Ovary (tissue), 9 donors: ENCODE data around the gene RFX4. TPM values are rescaled to one million over a fixed set of nuclear protein-coding genes. Genes with fewer than 3 reads are reported as not detected.

Experiments
- DNase-seq, 5 donors: peaks; one replicate each; pipeline ENCODE4 v3.0.0-alpha.2; 2019 to 2020
- H3K27ac ChIP-seq, 2 donors: fragments of 200-600 bp; one replicate each; pipeline versions ENCODE4 v1.5.1 to v1.8.0; 2019 to 2022
- H3K27me3 ChIP-seq: fragments of 200-600 bp; one replicate; pipeline ENCODE4 v1.8.0; 2022
- H3K36me3 ChIP-seq: fragments of 200-600 bp; sonication (generic); one replicate; pipeline ENCODE4 v1.5.1; 2019
- H3K4me1 ChIP-seq: one replicate; pipeline ENCODE4 v1.8.1; 2013; ENCODE audit warnings: mild to moderate bottlenecking, moderate library complexity; ENCODE audit not compliant: insufficient read depth
- H3K4me3 ChIP-seq: fragments of 200-600 bp; sonication (generic); one replicate; pipeline ENCODE4 v1.5.1; 2017
- H3K9me3 ChIP-seq, 2 donors: fragments of 200-600 bp in 1 of 2; sonication (generic) in 1 of 2; one replicate each; pipeline versions ENCODE4 v1.5.1 to v1.8.1; 2013 to 2019; ENCODE audit warnings: mild to moderate bottlenecking in 1 of 2, moderate library complexity in 1 of 2
- EP300 ChIP-seq: sonication (generic); formaldehyde crosslinking; IDR thresholded peaks from one replicate; pipeline ENCODE4 v1.6.1; 2017; ENCODE audit warnings: antibody characterized with exemption
- POLR2A ChIP-seq: fragments of 450-650 bp; IDR thresholded peaks from one replicate; pipeline ENCODE4 v1.6.1; 2017; ENCODE audit warnings: antibody characterized with exemption, mild to moderate bottlenecking, moderate library complexity
- WGBS, 3 donors: extraction: QIAGEN DNeasy Blood & Tissue Kit in 1 of 3; methylation state at CpG; one replicate each; pipeline versions ENCODE4 v1.1.5 to v1.1.7; 2013 to 2017; 5-methylcytosine and 5-hydroxymethylcytosine counted together
- intact Hi-C, 4 donors: fragments of 100-400 bp; cut with DNase I; formaldehyde crosslinking; loops; one replicate each; pipeline versions ENCODE4 v1.11.0 to v1.15.1; 2022 to 2023
- polyA plus RNA-seq, 2 donors: library from polyadenylated mRNA; stranded (reverse); fragments of 200-250 nt in 1 of 2; fragments of 350-450 nt in 1 of 2; fragmentation: Illumina TruSeq in 1 of 2; extraction: RNeasy Lipid Tissue Mini Kit (QIAGEN cat#74804) in 1 of 2; gene quantifications; one replicate each; pipeline ENCODE4 v1.2.3, GENCODE V29; 2013 to 2014
- total RNA-seq, 7 donors: library from RNA; depleted of rRNA in 2 of 7; stranded (reverse); fragments of >200 nt in 2 of 7; fragmentation: NEBNext Ultra II Directional in 3 of 7; extraction: Animal tissue kit (Norgen Biotek cat#: 25700) in 3 of 7; gene quantifications; one replicate each; pipeline versions ENCODE4 v1.1.0 to v1.2.4, GENCODE V29; 2016 to 2023
- TF ChIP-seq, protein P1 (sequence below), 3 donors: fragments of 450-650 bp in 2 of 3; fragments of 200-600 bp in 1 of 3; IDR thresholded peaks; one replicate each; pipeline versions ENCODE4 v1.5.1 to v1.8.0; 2016 to 2022; ENCODE audit warnings: antibody characterized with exemption in 3 of 3, mild to moderate bottlenecking in 1 of 3
- donor health status: DM: no; HTN: no; CAD: no; lungs with moderate emphysema.
- donor health status: DM: no; HTN: no; CAD: no.
- donor health status: Bipolar disorder and iron deficiency.
- donor health status: DM: yes; HTN: yes; CAD: no.
- donor health status: DM: no; HTN: no; CAD: no.
- donor health status: DM: yes; HTN: yes; CAD: no.

Gene RFX4
- total and polyA plus RNA-seq, 9 donors, result 0.30 TPM; not detected in 8

- H3K36me3 ChIP-seq, result no peaks in the 10 kb centered on the region
- no peak overlapping the region for H3K4me3 ChIP-seq
- no peaks in the 10 kb centered on the region for H3K4me1 ChIP-seq
- no peak overlapping the region for H3K27ac ChIP-seq
- WGBS, 3 donors, result 82 to 88% (median 86%) methylated on average over 16 of the region's 16 CpGs
- TF ChIP-seq EP300 (no peak), POLR2A (no peak)
- TF ChIP-seq, protein P1, sequence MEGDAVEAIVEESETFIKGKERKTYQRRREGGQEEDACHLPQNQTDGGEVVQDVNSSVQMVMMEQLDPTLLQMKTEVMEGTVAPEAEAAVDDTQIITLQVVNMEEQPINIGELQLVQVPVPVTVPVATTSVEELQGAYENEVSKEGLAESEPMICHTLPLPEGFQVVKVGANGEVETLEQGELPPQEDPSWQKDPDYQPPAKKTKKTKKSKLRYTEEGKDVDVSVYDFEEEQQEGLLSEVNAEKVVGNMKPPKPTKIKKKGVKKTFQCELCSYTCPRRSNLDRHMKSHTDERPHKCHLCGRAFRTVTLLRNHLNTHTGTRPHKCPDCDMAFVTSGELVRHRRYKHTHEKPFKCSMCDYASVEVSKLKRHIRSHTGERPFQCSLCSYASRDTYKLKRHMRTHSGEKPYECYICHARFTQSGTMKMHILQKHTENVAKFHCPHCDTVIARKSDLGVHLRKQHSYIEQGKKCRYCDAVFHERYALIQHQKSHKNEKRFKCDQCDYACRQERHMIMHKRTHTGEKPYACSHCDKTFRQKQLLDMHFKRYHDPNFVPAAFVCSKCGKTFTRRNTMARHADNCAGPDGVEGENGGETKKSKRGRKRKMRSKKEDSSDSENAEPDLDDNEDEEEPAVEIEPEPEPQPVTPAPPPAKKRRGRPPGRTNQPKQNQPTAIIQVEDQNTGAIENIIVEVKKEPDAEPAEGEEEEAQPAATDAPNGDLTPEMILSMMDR (IDR thresholded peaks at IDR 0.05), result no peak
- intact Hi-C loops, result no loop called here
- DNase-seq, result no peak
- no peaks in the 10 kb centered on the region for H3K27me3 ChIP-seq
- no peaks in the 10 kb centered on the region for H3K9me3 ChIP-seq
Observed at GRCh38 chr12:106645074-106645421, 62.2 kb downstream of the RFX4 start.

GRCh38 chr12:106645465-106646330 is 62.9 kb downstream of the RFX4 start:
- H3K27ac ChIP-seq, result no peak overlapping the region
- no peak overlapping the region for H3K4me3 ChIP-seq
- TF ChIP-seq, protein P1 (IDR thresholded peaks at IDR 0.05), result no peak
- TF ChIP-seq POLR2A, result no peak
- TF ChIP-seq EP300, result no peak
- no peaks in the 10 kb centered on the region for H3K36me3 ChIP-seq
- WGBS, 3 donors, result 82 to 87% (median 85%) methylated on average over 6 of the region's 6 CpGs
- intact Hi-C loops, result no loop called here
- no peak for DNase-seq
- no peaks in the 10 kb centered on the region for H3K9me3 ChIP-seq
- no peaks in the 10 kb centered on the region for H3K4me1 ChIP-seq
- H3K27me3 ChIP-seq, result no peaks in the 10 kb centered on the region

DNA sequence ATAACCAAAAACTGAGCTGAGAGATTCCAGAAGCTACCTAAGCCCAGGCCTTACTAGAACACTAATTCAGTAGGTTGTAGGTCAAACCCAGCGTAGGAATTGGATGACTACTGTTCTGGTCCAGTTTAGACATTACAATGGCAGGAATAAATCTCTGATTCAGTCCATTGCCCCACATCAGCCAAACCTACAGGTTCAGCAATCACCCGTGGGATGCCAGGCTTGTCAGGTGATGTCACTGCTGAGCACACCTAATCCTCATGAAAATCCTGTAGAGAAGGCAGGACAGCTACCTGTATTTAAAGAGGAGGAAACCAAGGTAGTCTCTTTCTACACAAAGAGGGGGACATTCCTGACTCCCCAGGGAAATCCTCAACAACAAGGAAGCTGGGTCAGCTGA is 63.7 kb downstream of the RFX4 start:
- 79 to 84% (median 83%) methylated on average over 2 of the region's 2 CpGs for WGBS, 3 donors
- Histone ChIP-seq H3K27ac (no peak overlapping the region), H3K36me3 (no peaks in the 10 kb centered on the region), H3K9me3 (no peaks in the 10 kb centered on the region), H3K27me3 (no peaks in the 10 kb centered on the region), H3K4me3 (no peak overlapping the region), H3K4me1 (no peaks in the 10 kb centered on the region)
- intact Hi-C loops, result no loop called here
- DNase-seq, result no peak
- TF ChIP-seq, protein P1 (IDR thresholded peaks at IDR 0.05), result no peak
- TF ChIP-seq POLR2A (no peak), EP300 (no peak)

DNA sequence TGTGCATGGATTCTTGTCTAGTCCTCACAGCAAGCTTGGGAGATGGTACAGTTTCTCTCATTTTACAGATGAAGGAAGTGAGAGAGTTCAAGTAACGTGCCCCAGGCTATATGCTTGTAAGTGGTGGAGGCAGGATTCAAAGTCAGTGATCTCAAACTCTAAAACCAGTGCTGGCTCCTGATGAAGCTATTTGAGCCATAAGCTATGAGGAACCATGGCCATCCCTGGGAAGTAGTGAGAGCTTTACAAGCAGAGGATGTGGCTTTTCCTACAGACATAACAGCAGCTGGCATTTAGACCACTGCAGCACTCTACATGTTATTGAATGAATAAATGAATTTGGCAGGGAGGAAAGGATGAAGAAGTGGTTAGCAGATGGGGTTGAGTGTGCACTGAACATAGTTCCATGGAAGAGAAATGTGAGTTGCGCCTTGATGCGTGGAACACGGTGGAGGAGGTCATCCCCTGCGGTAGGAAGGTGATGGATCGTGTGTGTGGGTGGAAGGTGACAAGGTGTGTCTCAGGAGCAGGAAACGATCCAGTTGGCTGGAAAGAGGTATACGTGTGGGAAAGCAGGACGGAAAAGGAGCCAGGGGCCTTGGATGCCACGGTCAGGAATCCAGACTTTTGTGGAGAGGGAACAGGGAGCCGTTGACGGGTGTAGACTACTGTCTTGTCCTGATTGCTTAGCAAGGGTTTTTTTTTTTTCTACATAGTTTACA is 65.2 kb downstream of the RFX4 start:
- H3K27ac ChIP-seq, result no peak overlapping the region
- no peaks in the 10 kb centered on the region for H3K9me3 ChIP-seq
- no peaks in the 10 kb centered on the region for H3K27me3 ChIP-seq
- 72 to 80% (median 78%) methylated on average over 12 of the region's 12 CpGs for WGBS, 3 donors
- no peak for TF ChIP-seq EP300
- TF ChIP-seq, protein P1 (IDR thresholded peaks at IDR 0.05), result no peak
- TF ChIP-seq POLR2A, result no peak
- no peaks in the 10 kb centered on the region for H3K36me3 ChIP-seq
- no peak for DNase-seq
- intact Hi-C loops, result no loop called here
- H3K4me1 ChIP-seq, result no peaks in the 10 kb centered on the region
- no peak overlapping the region for H3K4me3 ChIP-seq
